Fibroblast of lung (primary cell): ENCODE measurements around the gene OLIG2. TPM values are rescaled to one million over a fixed set of nuclear protein-coding genes. Genes with fewer than 3 reads are reported as not detected.

Experiments used
- DNase-seq, 2 donors: peaks; one replicate each; pipeline versions ENCODE4 v3.0.0 to v3.0.0-alpha.2; 2010; ENCODE audit warnings: low read depth in 2 of 2
- H2AFZ ChIP-seq: 2 replicates; pipeline ENCODE4 v1.5.1; 2012; ENCODE audit warnings: low read length, control low read depth, inconsistent platforms
- H3K27ac ChIP-seq: 2 replicates; pipeline ENCODE4 v1.5.1; 2011; ENCODE audit warnings: low read length, control low read depth; ENCODE audit not compliant: insufficient read depth
- H3K27me3 ChIP-seq: 2 replicates; pipeline ENCODE4 v1.5.1; 2011; ENCODE audit warnings: mild to moderate bottlenecking, low read length; ENCODE audit not compliant: control insufficient read depth, insufficient read depth
- H3K36me3 ChIP-seq: 2 replicates; pipeline ENCODE4 v1.5.1; 2011; ENCODE audit warnings: low read length; ENCODE audit not compliant: control insufficient read depth, insufficient read depth
- H3K4me1 ChIP-seq: 2 replicates; pipeline ENCODE4 v1.5.1; 2011; ENCODE audit warnings: low read length; ENCODE audit not compliant: control insufficient read depth, insufficient read depth; ENCODE audit errors: extremely low read depth
- H3K4me2 ChIP-seq: 2 replicates; pipeline ENCODE4 v1.5.1; 2011; ENCODE audit warnings: low read length, control low read depth; ENCODE audit not compliant: insufficient read depth; ENCODE audit errors: extremely low read depth
- H3K4me3 ChIP-seq, 4 experiments: fragments of 200-600 bp in 1 of 4; sonication (generic) in 1 of 4; replicated peaks in 1 of 4; 2 replicates each; pipeline ENCODE4 v1.5.1; 2011 to 2016; ENCODE audit warnings: low read length in 4 of 4, low read depth in 3 of 4, mild to moderate bottlenecking in 3 of 4, control low read depth in 2 of 4, inconsistent platforms in 1 of 4, mixed read lengths in 1 of 4; ENCODE audit not compliant: insufficient read depth in 1 of 4; ENCODE audit errors: control extremely low read depth in 1 of 4
- H3K79me2 ChIP-seq: 2 replicates; pipeline ENCODE4 v1.5.1; 2012; ENCODE audit warnings: mild to moderate bottlenecking, low read length, inconsistent platforms; ENCODE audit not compliant: control insufficient read depth, insufficient read depth
- H3K9ac ChIP-seq: 2 replicates; pipeline ENCODE4 v1.5.1; 2011; ENCODE audit warnings: mild to moderate bottlenecking, low read length, control low read depth; ENCODE audit not compliant: insufficient read depth
- H3K9me3 ChIP-seq: 2 replicates; pipeline ENCODE4 v1.5.1; 2012; ENCODE audit warnings: low read depth, low read length; ENCODE audit not compliant: control insufficient read depth, insufficient read depth
- H4K20me1 ChIP-seq: 2 replicates; pipeline ENCODE4 v1.5.1; 2011; ENCODE audit warnings: low read length; ENCODE audit not compliant: control insufficient read depth, insufficient read depth; ENCODE audit errors: extremely low read depth
- CTCF ChIP-seq, 2 donors: IDR thresholded peaks in 1 of 2; conservative IDR thresholded peaks in 1 of 2; 1 replicate in 1 of 2; 2 replicates in 1 of 2; pipeline ENCODE4 v1.5.1; 2011 to 2012; ENCODE audit warnings: low read length in 2 of 2, control low read depth in 1 of 2, inconsistent platforms in 1 of 2, low read depth in 1 of 2, mild to moderate bottlenecking in 1 of 2
- EZH2 ChIP-seq: IDR thresholded peaks from 2 replicates; pipeline ENCODE4 v1.5.1; 2012; ENCODE audit warnings: low read length, control low read depth, mild to moderate bottlenecking; ENCODE audit errors: missing control alignments
- polyA plus RNA-seq, 2 donors: library from polyadenylated mRNA; depleted of rRNA in 1 of 2; stranded (reverse) in 1 of 2; unstranded in 1 of 2; fragments of >200 nt; gene quantifications; 2 replicates each; pipeline ENCODE4 v1.2.1, GENCODE V29; 2011 to 2012; ENCODE audit warnings: missing spikeins in 1 of 2
- total RNA-seq: library from RNA; depleted of rRNA; stranded (reverse); fragments of >200 nt; gene quantifications from 2 replicates; pipeline ENCODE4 v1.2.1, GENCODE V29; 2014

Gene OLIG2
- total and polyA plus RNA-seq, 2 donors (not counting 1 experiment from before 2014, with no cell fraction given), result not detected

- Histone ChIP-seq H3K36me3 (no peaks in the 10 kb centered on the region), H2AFZ (no peak overlapping the region), H3K79me2 (no peaks in the 10 kb centered on the region), H3K4me3 (no peak overlapping the region), H3K9ac (no peak overlapping the region), H3K4me2 (no peak overlapping the region), H3K9me3 (no peaks in the 10 kb centered on the region), H3K27me3 (peaks cover 9% of the 10 kb centered on the region), H4K20me1 (no peaks in the 10 kb centered on the region), H3K27ac (no peak overlapping the region), H3K4me1 (no peaks in the 10 kb centered on the region)
- TF ChIP-seq EZH2 (no peak), CTCF (conservative IDR thresholded peaks at IDR 0.05 in 1 of 2, IDR thresholded peaks at IDR 0.05 in 1 of 2; ENCODE audit: low read depth in 1 of 2, low read length in 2 of 2) (peak; percentile 41 to 56)
- peak; percentile 2 to 39 for DNase-seq
Measured at GRCh38 chr21:32994305-32994704, 31.4 kb upstream of the OLIG2 start.

GRCh38 chr21:33007747-33008146, 18.0 kb upstream of the OLIG2 start:
- H3K36me3 ChIP-seq, result no peaks in the 10 kb centered on the region
- no peak for DNase-seq
- H3K4me3 ChIP-seq, result no peak overlapping the region
- no peak overlapping the region for H3K4me2 ChIP-seq
- no peaks in the 10 kb centered on the region for H3K9me3 ChIP-seq
- H3K27ac ChIP-seq, result no peak overlapping the region
- no peaks in the 10 kb centered on the region for H3K79me2 ChIP-seq
- H3K4me1 ChIP-seq, result no peaks in the 10 kb centered on the region
- no peaks in the 10 kb centered on the region for H4K20me1 ChIP-seq
- H3K27me3 ChIP-seq, result peaks cover 9% of the 10 kb centered on the region
- no peak for TF ChIP-seq CTCF (conservative IDR thresholded peaks at IDR 0.05 in 1 of 2, IDR thresholded peaks at IDR 0.05 in 1 of 2; ENCODE audit: low read depth in 1 of 2, low read length in 2 of 2)
- TF ChIP-seq EZH2, result no peak
- H2AFZ ChIP-seq, result no peak overlapping the region
- H3K9ac ChIP-seq, result no peak overlapping the region

- no peak overlapping the region for H2AFZ ChIP-seq
- H3K4me1 ChIP-seq, result no peaks in the 10 kb centered on the region
- peaks cover 9% of the 10 kb centered on the region for H3K27me3 ChIP-seq
- no peaks in the 10 kb centered on the region for H3K79me2 ChIP-seq
- H3K36me3 ChIP-seq, result no peaks in the 10 kb centered on the region
- H3K4me2 ChIP-seq, result no peak overlapping the region
- no peak overlapping the region for H3K9ac ChIP-seq
- H3K27ac ChIP-seq, result no peak overlapping the region
- H3K4me3 ChIP-seq, result no peak overlapping the region
- H3K9me3 ChIP-seq, result no peaks in the 10 kb centered on the region
- DNase-seq, result no peak
- no peaks in the 10 kb centered on the region for H4K20me1 ChIP-seq
- no peak for TF ChIP-seq EZH2
- no peak for TF ChIP-seq CTCF (conservative IDR thresholded peaks at IDR 0.05 in 1 of 2, IDR thresholded peaks at IDR 0.05 in 1 of 2; ENCODE audit: low read depth in 1 of 2, low read length in 2 of 2)
Measured at GRCh38 chr21:33008333-33009051, 17.2 kb upstream of the OLIG2 start.
